Thyroid gland (tissue), 4 donors: ENCODE data around the gene SLC6A6.

ENCODE experiments used
- CTCF ChIP-seq, 6 experiments: fragments of 200-600 bp in 3 of 6; fragments of 450-650 bp in 3 of 6; sonication (generic) in 3 of 6; IDR thresholded peaks; one replicate each; pipeline ENCODE4 v1.5.1; 2016 to 2019; ENCODE audit warnings: antibody characterized with exemption in 6 of 6, mild to moderate bottlenecking in 2 of 6, inconsistent platforms in 1 of 6, moderate library complexity in 1 of 6
- POLR2A ChIP-seq, 2 donors: fragments of 450-650 bp; IDR thresholded peaks; one replicate each; pipeline ENCODE4 v1.6.1; 2017; ENCODE audit warnings: antibody characterized with exemption in 2 of 2, mild to moderate bottlenecking in 2 of 2, moderate library complexity in 1 of 2

GRCh38 chr3:14406766-14407165 is 4.4 kb downstream of the SLC6A6 start:
- TF ChIP-seq CTCF (IDR thresholded peaks at IDR 0.05) (no peak), POLR2A (IDR thresholded peaks at IDR 0.05) (no peak)
